HCT116 (cell line): ENCODE results near the gene TEX19. TPM values are rescaled to one million over a fixed set of nuclear protein-coding genes. Genes with fewer than 3 reads are reported as not detected.

Source experiments
- ATAC-seq: fragments of 200-7000 bp; cut with Tn5 transposase; 2 replicates; pipeline ENCODE4 v1.9.1; 2020; ENCODE audit warnings: mild to moderate bottlenecking, moderate library complexity
- BruUV-seq: library from RNA; stranded (reverse); fragments of 400-500 nt; replicated peaks from 2 replicates; lab custom pipeline; 2021; lab: Mats Ljungman, UMichigan
- CTCF ChIA-PET: fragments of 300-600 bp; sonication (Branson Sonifier 250); formaldehyde crosslinking; loops from one replicate; lab custom pipeline; 2021; ENCODE audit warnings: antibody characterized with exemption; lab: Charles Lee
- POLR2A ChIA-PET: fragments of 300-600, 350-600 bp; sonication (Branson Sonifier 250); formaldehyde crosslinking; loops from one replicate; lab custom pipeline; 2021; ENCODE audit warnings: antibody characterized with exemption; lab: Charles Lee
- RAD21 ChIA-PET, 2 experiments: fragments of 300-600 bp; sonication (Branson Sonifier 250); formaldehyde crosslinking; loops; one replicate each; lab custom pipeline; 2023; ENCODE audit warnings: low total read pairs in 2 of 2; ENCODE audit not compliant: uncharacterized antibody in 2 of 2, unreplicated experiment in 2 of 2, low non-redundant PET in 1 of 2; lab: Charles Lee
- DNase-seq: peaks from one replicate; pipeline ENCODE4 v3.0.0-alpha.2; 2010; ENCODE audit warnings: low read depth, low spot score
- H2AFZ ChIP-seq: fragments of 200-600 bp; shearing (Covaris generic), sonication (generic); 2 replicates; pipeline ENCODE4 v1.6.1; 2017; ENCODE audit warnings: low read depth, mixed run types, mixed read lengths, antibody characterized with exemption, low read length; ENCODE audit not compliant: poor library complexity, severe bottlenecking
- H3K27ac ChIP-seq: 2 replicates; pipeline ENCODE4 v1.5.1; 2012; ENCODE audit warnings: low read depth, low read length
- H3K27me3 ChIP-seq: fragments of 200-600 bp; sonication (generic); 2 replicates; pipeline ENCODE4 v1.6.1; 2016; ENCODE audit warnings: mixed run types, low read length, mixed read lengths; ENCODE audit not compliant: insufficient read depth
- H3K36me3 ChIP-seq, 2 experiments: fragments of 200-500 bp in 1 of 2; fragments of 200-600 bp in 1 of 2; sonication (Bioruptor generic) in 1 of 2; sonication (generic) in 1 of 2; 2 replicates each; pipeline versions ENCODE4 v1.5.1 to v1.6.1; 2014 to 2016; ENCODE audit warnings: low read length in 2 of 2, inconsistent platforms in 1 of 2, mixed read lengths in 1 of 2, mixed run types in 1 of 2; ENCODE audit not compliant: insufficient read depth in 2 of 2, control insufficient read depth in 1 of 2
- H3K4me1 ChIP-seq, 2 experiments: fragments of 200-600 bp in 1 of 2; sonication (generic) in 1 of 2; 2 replicates each; pipeline versions ENCODE4 v1.5.1 to v1.6.1; 2012 to 2017; ENCODE audit warnings: low read length in 2 of 2, inconsistent platforms in 1 of 2, mild to moderate bottlenecking in 1 of 2, mixed read lengths in 1 of 2, mixed run types in 1 of 2, moderate library complexity in 1 of 2; ENCODE audit not compliant: insufficient read depth in 2 of 2, control insufficient read depth in 1 of 2
- H3K4me2 ChIP-seq: fragments of 200-600 bp; sonication (generic); 2 replicates; pipeline ENCODE4 v1.6.1; 2017; ENCODE audit warnings: mixed run types, low read length, mixed read lengths
- H3K4me3 ChIP-seq, 2 experiments: fragments of 200-600 bp in 1 of 2; sonication (generic) in 1 of 2; replicated peaks in 1 of 2; 2 replicates each; pipeline ENCODE4 v1.5.1; 2011 to 2016; ENCODE audit warnings: low read length in 2 of 2, control low read depth in 1 of 2, low read depth in 1 of 2, mild to moderate bottlenecking in 1 of 2, mixed read lengths in 1 of 2, mixed run types in 1 of 2
- H3K79me2 ChIP-seq: fragments of 200-600 bp; sonication (generic); 2 replicates; pipeline ENCODE4 v1.6.1; 2017; ENCODE audit warnings: mild to moderate bottlenecking, mixed run types, low read length, moderate library complexity, mixed read lengths; ENCODE audit not compliant: insufficient read depth
- H3K9ac ChIP-seq: fragments of 200-600 bp; sonication (generic); 2 replicates; pipeline ENCODE4 v1.6.1; 2016; ENCODE audit warnings: low read length, mixed read lengths
- H3K9me2 ChIP-seq: fragments of 200-600 bp; sonication (generic), shearing (Covaris generic); 2 replicates; pipeline ENCODE4 v1.6.1; 2017; ENCODE audit warnings: mixed run types, mild to moderate bottlenecking, moderate library complexity; ENCODE audit not compliant: insufficient read depth
- H3K9me3 ChIP-seq, 2 experiments: fragments of 200-500 bp in 1 of 2; fragments of 200-600 bp in 1 of 2; sonication (Bioruptor generic) in 1 of 2; sonication (generic) in 1 of 2; 2 replicates each; pipeline ENCODE4 v1.6.1; 2014 to 2017; ENCODE audit warnings: low read length in 2 of 2, mixed read lengths in 2 of 2, inconsistent platforms in 1 of 2, low read depth in 1 of 2, mild to moderate bottlenecking in 1 of 2, mixed run types in 1 of 2, moderate library complexity in 1 of 2; ENCODE audit not compliant: control insufficient read depth in 1 of 2, insufficient read depth in 1 of 2
- H4K20me1 ChIP-seq: fragments of 200-600 bp; sonication (generic), shearing (Covaris generic); 2 replicates; pipeline ENCODE4 v1.6.1; 2017; ENCODE audit warnings: mixed run types, mild to moderate bottlenecking, moderate library complexity; ENCODE audit not compliant: insufficient read depth
- ATF3 ChIP-seq: IDR thresholded peaks from 2 replicates; pipeline ENCODE4 v1.6.1; 2012
- CBX3 ChIP-seq: IDR thresholded peaks from 2 replicates; pipeline ENCODE4 v1.6.1; 2012; ENCODE audit warnings: low read depth
- EGR1 ChIP-seq: IDR thresholded peaks from 2 replicates; pipeline ENCODE4 v1.6.1; 2012; ENCODE audit warnings: low read depth
- EZH2phosphoT487 ChIP-seq: fragments of 200-600 bp; IDR thresholded peaks from 2 replicates; pipeline ENCODE4 v1.6.1; 2018; ENCODE audit warnings: antibody characterized with exemption, borderline replicate concordance
- MAX ChIP-seq: IDR thresholded peaks from 2 replicates; pipeline ENCODE4 v1.6.1; 2012
- POLR2AphosphoS5 ChIP-seq: IDR thresholded peaks from 2 replicates; pipeline ENCODE4 v1.6.1; 2011; ENCODE audit warnings: mild to moderate bottlenecking, low read depth, low read length, moderate library complexity
- REST ChIP-seq: IDR thresholded peaks from 2 replicates; pipeline ENCODE4 v1.6.1; 2012; ENCODE audit warnings: low read depth
- SP1 ChIP-seq: IDR thresholded peaks from 2 replicates; pipeline ENCODE4 v1.6.1; 2012; ENCODE audit warnings: low read depth
- YY1 ChIP-seq: IDR thresholded peaks from 2 replicates; pipeline ENCODE4 v1.6.1; 2011; ENCODE audit warnings: low read length, low read depth, moderate library complexity, mild to moderate bottlenecking; ENCODE audit not compliant: insufficient replicate concordance; ENCODE audit errors: extremely low read depth
- ZBTB33 ChIP-seq: IDR thresholded peaks from 2 replicates; pipeline ENCODE4 v1.6.1; 2011; ENCODE audit warnings: mild to moderate bottlenecking, low read length, moderate library complexity; ENCODE audit not compliant: insufficient replicate concordance; ENCODE audit errors: extremely low read depth
- intact Hi-C: fragments of 100-400 bp; cut with micrococcal nuclease; formaldehyde crosslinking; loops from 2 replicates; pipeline ENCODE4 v1.10.0; 2022
- total RNA-seq: library from RNA; stranded (reverse); gene quantifications from one replicate; pipeline ENCODE4 v1.2.1, GENCODE V29; 2021; ENCODE audit not compliant: unreplicated experiment

TEX19 gene
- total RNA-seq, 1 experiment from 2014 or later: 2.1 TPM

- CTCF ChIA-PET: interaction anchor here (0.6 to 0.8 kb wide), 2 partner anchors 10 to 120 kb away, joined by 3 read pairs; no protein-coding TSS in a partner anchor
- POLR2A ChIA-PET: no interaction called here
- no TSS peak for BruUV-seq
Measured at GRCh38 chr17:82310877-82311276, 48.2 kb upstream of the TEX19 start.

GRCh38 chr17:82311971-82312370, 47.1 kb upstream of the TEX19 start:
- Histone ChIP-seq H3K9me2 (no peaks in the 10 kb centered on the region), H3K79me2 (no peaks in the 10 kb centered on the region), H3K4me3 (no peak overlapping the region), H4K20me1 (no peaks in the 10 kb centered on the region), H3K4me1 (peaks cover 0 to 7% of the 10 kb centered on the region in 2 experiments; a peak in 2 of 4 replicates), H3K27ac (no peak overlapping the region), H3K27me3 (peaks cover 17% of the 10 kb centered on the region; the same call in 1 of the 2 replicates), H2AFZ (no peak overlapping the region), H3K36me3 (no peaks in the 10 kb centered on the region), H3K9me3 (no peaks in the 10 kb centered on the region), H3K4me2 (no peak overlapping the region), H3K9ac (no peak overlapping the region)
- DNase-seq (no peak), ATAC-seq (no peak)
- intact Hi-C loops: no loop called here
- ChIA-PET RAD21 (no interaction called here), CTCF (no interaction called here), POLR2A (no interaction called here)
- TF ChIP-seq YY1: no peak
- TF ChIP-seq REST: no peak
- TF ChIP-seq MAX: no peak
- no peak for TF ChIP-seq CBX3
- no peak for TF ChIP-seq EZH2phosphoT487
- no peak for TF ChIP-seq SP1
- no peak for TF ChIP-seq EGR1
- TF ChIP-seq ZBTB33: no peak
- no peak for TF ChIP-seq POLR2AphosphoS5
- no TSS peak for BruUV-seq

More at GRCh38 chr17:82310877-82311276, 48.2 kb upstream of the TEX19 start:
- no peak overlapping the region for H3K4me3 ChIP-seq
- no peak for ATAC-seq
- TF ChIP-seq ATF3: no peak
- no peak overlapping the region for H2AFZ ChIP-seq
- no peaks in the 10 kb centered on the region for H3K79me2 ChIP-seq
- H3K4me1 ChIP-seq: peaks cover 0 to 7% of the 10 kb centered on the region in 2 experiments; a peak in 2 of 4 replicates
- H4K20me1 ChIP-seq: no peaks in the 10 kb centered on the region
- DNase-seq: no peak
- H3K4me2 ChIP-seq: no peak overlapping the region
- intact Hi-C loops: no loop called here
- no peaks in the 10 kb centered on the region for H3K9me3 ChIP-seq
- H3K27me3 ChIP-seq: peaks cover 17% of the 10 kb centered on the region; the same call in 1 of the 2 replicates
- H3K36me3 ChIP-seq: no peaks in the 10 kb centered on the region
- H3K9ac ChIP-seq: no peak overlapping the region
- RAD21 ChIA-PET: no interaction called here
- no peaks in the 10 kb centered on the region for H3K9me2 ChIP-seq
- no peak overlapping the region for H3K27ac ChIP-seq
